HG02840 (cell line): ENCODE data around the gene REC114.

Experiments used
- ATAC-seq: cut with Tn5 transposase; IDR thresholded peaks from one replicate; pipeline ENCODE4 v1.9.1; 2021; ENCODE audit warnings: mild to moderate bottlenecking, moderate library complexity, moderate number of reproducible peaks; ENCODE audit not compliant: unreplicated experiment, low FRiP score

The REC114 gene

DNA sequence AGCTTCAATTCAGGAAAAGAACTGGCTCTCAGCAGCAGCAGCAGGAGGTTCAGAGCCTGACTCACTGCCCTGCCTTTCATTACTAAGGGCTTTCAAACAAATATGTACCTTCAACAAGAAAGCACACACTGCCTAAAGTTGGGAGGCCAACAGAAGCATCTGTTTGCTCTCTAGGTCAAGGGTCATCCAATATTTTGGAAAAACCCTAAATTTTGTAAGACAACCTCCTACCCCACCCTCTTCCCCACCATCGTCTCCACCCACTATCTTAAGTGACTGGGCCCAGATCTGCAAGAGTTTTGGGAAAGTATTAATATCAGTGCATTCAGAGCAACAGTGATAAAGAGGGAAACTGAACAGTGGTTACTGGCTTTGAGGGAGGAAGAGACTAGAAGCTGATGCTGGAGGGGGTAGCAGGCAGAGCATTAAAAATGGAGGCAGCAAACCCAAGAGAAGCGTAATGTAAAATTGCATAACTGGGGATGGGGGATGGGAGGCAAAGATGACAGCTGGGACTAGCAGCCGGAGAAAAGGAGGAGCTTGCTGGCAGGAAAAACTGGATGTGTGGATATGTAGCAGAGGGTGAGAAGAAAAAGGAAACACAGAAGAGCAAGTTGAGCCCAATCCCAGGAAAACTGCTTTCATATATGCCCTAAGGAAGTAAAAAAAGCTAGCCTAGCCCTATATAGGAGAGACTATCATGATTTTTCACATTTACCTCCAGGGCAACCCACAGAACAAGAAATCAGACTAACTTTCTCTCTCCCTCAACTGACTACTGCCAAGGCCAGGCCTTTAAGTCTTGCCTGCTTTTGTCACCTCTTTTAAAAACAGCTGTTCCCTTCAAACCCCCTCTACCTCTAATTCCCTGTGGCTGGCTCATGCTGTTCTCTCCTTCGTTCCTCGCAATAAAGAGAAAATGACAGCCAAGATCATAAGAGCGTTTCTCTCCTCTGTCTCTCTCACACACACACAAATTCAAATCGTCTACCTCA, 158.8 kb downstream of the REC114 start:
- no peak for ATAC-seq

DNA sequence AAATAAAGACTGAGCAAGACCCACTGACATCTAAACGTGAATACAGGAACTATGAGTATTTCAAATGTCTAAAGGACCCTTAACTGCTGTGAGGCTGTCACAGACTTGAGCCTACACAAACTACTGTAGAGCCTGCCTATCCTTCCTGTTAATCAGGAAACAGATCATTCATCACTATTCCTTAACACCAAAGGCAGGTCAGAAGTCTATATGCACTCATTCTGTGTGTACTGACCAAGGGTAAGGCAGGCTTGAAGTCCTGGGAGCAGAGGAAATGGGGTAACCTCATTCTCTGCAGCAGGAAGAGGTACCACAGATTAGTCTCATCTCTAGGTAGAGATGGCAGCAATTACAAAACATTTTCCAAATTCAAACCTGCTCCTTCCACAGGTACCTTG, 159.5 kb downstream of the REC114 start:
- ATAC-seq = no peak

DNA sequence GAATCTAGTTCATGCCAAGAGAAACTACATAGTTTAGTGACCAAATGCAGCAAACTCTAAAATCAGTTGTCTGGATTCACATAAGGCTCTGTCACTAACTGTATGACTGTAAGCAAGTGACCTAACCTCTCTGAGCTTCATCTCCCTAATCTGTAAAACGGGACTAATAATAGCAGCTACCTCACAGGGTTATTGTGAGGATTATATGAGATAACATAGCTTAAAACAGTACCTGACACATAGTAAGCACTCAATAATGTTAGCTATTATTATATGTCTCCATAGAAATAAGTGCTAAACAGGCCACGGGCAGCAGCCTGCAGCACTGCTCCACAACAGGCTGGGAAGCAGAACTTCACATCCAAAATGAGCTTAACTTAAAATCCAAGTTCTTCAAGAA, 160.0 kb downstream of the REC114 start:
- no peak for ATAC-seq

DNA sequence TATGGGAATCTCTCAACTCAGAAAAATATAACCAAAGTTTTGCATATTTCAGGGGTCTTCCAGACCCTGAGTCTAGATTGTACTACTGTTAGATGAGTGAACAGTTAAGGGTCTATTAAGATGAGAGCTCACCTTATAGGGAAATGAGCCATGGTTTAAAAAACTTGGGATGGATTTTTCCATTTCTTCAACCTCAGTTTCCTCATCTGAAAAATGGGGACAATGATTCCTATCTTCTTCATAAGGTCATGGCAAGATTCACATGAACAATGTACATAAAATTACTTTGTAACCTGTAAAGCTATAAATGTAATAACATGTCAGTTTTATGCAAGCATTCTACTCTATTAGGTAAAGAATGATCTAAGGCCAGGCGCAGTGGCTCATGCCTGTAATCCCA, 161.5 kb downstream of the REC114 start:
- ATAC-seq = no peak

DNA sequence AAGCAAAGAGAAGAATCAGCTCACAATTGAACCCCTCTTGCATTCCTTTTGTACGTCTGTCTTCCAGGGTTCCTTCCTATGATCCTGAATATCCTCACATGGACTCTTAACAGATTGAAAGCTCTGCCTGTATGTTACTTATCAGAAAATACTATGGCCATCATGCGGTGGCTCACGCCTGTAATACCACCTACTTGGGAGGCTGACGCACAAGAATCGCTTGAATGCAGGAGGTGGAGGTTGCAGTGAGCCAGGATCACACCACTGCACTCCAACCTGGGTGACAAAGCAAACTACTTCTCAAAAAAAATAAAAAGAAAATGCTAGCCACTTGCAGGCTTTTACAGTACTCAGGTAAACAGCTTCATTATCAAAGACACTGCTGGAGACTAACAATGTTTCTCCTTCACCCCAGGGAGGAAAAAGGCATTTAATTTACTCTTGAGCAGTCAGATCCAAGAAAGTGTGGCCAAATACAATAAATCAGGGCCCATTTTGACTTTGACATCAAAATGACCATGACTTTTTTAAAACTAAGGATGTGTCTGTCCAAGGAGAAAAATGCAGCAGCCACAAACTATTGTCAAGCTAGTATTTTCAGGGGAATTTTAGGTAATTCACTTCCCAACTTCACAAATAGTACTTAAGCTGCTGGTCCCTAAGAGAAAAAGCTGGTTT, 162.9 kb downstream of the REC114 start:
- ATAC-seq = no peak

DNA sequence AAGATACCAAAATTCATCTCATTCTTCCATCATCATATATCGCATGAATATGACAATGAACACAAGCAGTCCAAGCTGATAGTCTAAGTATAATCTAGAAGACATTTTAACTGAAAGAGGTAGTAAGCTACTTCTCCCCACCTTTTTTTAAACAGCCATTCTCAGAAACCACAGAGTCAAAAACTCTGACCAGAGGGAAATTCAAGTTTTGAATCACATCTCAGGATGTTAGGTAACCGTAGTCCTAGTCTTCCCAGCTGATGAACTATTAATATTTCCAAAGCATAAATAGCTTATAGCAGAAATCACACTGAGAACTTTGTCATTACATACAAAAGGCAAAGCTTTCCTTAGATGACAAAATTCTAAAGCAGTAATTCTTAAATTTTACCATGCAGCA, 164.4 kb downstream of the REC114 start:
- ATAC-seq = no peak

DNA sequence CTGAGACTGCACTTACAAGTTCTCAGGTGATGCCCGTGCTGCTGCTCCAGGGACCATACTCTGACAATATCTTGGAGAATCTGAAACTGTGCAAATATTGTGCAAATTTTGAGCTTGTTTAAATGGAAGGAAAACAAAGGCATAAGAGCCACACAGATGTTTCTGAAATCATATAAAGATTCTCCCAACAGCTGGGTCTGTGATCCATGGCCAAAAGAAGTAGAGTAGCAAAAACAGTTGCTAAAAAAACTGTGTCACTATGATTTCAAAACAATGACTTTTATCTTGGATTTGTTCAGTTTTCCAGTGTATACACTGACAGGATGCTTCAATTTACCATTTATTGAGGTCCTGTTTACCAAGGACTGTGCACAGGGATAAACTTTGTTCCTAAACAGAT, 164.9 kb downstream of the REC114 start:
- no peak for ATAC-seq

DNA sequence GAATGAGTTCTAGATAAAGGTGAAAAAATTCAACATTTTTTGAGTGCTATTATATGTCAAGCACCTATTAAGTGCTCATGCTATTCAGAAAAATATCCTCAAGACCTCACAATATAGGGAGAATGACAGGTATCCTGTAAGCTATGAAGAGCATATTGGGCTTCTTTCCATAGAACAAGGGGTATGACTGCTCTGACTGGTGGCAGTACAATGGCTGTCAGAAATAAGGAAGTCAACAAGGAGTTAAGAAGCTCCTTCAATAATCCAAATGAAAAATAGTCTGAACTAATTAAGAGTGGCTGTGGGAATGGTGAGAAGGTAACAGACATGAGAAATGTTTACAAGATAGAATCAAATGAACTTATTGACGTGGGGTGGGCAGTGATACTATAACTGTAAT, 165.5 kb downstream of the REC114 start:
- no peak for ATAC-seq

DNA sequence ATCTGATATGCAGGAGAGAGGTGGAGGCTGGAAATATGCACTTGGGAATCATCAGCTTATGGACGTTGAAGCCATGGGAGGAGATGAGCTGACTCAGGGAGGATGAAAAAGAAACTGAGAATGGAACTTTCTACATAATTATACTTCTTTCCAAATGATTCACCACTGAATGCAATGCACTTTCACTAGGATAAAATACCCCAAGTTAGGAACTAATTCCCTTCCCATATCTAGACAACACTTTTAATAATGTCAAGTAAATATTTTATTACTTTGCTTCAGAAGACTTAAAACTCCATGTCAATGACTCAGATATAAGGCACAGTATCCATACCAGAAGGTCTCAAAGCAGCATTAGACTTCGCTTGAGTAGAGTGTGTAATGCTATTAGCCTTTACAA, 166.0 kb downstream of the REC114 start:
- ATAC-seq = no peak
